Psoas muscle (tissue), 8 donors: Measurements from ENCODE around the gene DMRT3. TPM values are rescaled to one million over a fixed set of nuclear protein-coding genes. Genes with fewer than 3 reads are reported as not detected.

Experiments used
- ATAC-seq, 4 donors: fragments of 200-7000 bp; cut with Tn5 transposase; one replicate each; pipeline ENCODE4 v1.9.1; 2020; ENCODE audit warnings: moderate library complexity in 3 of 4, mild to moderate bottlenecking in 2 of 4
- DNase-seq, 2 donors: peaks; one replicate each; pipeline ENCODE4 v3.0.0-alpha.2; 2020
- H3K27ac ChIP-seq: fragments of 200-600 bp; one replicate; pipeline ENCODE4 v1.8.0; 2022
- H3K27me3 ChIP-seq, 3 donors: fragments of 200-600 bp in 1 of 3; one replicate each; pipeline versions ENCODE4 v1.6.1 to v1.8.0; 2013 to 2022; ENCODE audit warnings: low read length in 2 of 3, mild to moderate bottlenecking in 2 of 3, moderate library complexity in 1 of 3; ENCODE audit not compliant: insufficient read depth in 3 of 3
- H3K36me3 ChIP-seq, 2 donors: fragments of 200-600 bp in 1 of 2; one replicate each; pipeline versions ENCODE4 v1.6.1 to v1.8.0; 2013 to 2022; ENCODE audit warnings: low read depth in 1 of 2, mild to moderate bottlenecking in 1 of 2, moderate library complexity in 1 of 2; ENCODE audit not compliant: insufficient read depth in 1 of 2
- H3K4me1 ChIP-seq: fragments of 200-600 bp; one replicate; pipeline ENCODE4 v1.8.0; 2022
- H3K4me3 ChIP-seq: fragments of 200-600 bp; one replicate; pipeline ENCODE4 v1.8.0; 2022; ENCODE audit warnings: mild to moderate bottlenecking
- H3K9me3 ChIP-seq: fragments of 200-600 bp; one replicate; pipeline ENCODE4 v1.8.0; 2022
- CTCF ChIP-seq: fragments of 200-600 bp; IDR thresholded peaks from one replicate; pipeline ENCODE4 v1.8.0; 2022; ENCODE audit warnings: antibody characterized with exemption
- WGBS, 3 donors: extraction: QIAGEN DNeasy Blood & Tissue Kit; methylation state at CpG; one replicate each; pipeline versions ENCODE4 v1.1.6 to v1.1.7; 2013; 5-methylcytosine and 5-hydroxymethylcytosine counted together
- intact Hi-C, 2 donors: fragments of 100-400 bp; cut with DNase I; formaldehyde crosslinking; loops; one replicate each; pipeline versions ENCODE4 v1.11.0 to v1.14.2; 2022
- polyA plus RNA-seq, 3 donors: library from polyadenylated mRNA; stranded (reverse); fragments of 200-250 nt; gene quantifications; one replicate each; pipeline ENCODE4 v1.2.3, GENCODE V29; 2013
- total RNA-seq, 4 donors: library from RNA; stranded (reverse); fragmentation: NEBNext Ultra II Directional in 2 of 4; extraction: Animal tissue kit (Norgen Biotek cat#: 25700) in 2 of 4; gene quantifications; one replicate each; pipeline versions ENCODE4 v1.2.1 to v1.2.4, GENCODE V29; 2021 to 2023
- donor health status: healthy with polysubstance abuse.
- donor health status: DM: no; HTN: no; CAD: no; lungs with moderate emphysema.
- donor health status: Bipolar disorder and iron deficiency.
- donor health status: healthy.
- donor health status: DM: yes; HTN: yes; CAD: no.
- donor health status: DM: no; HTN: no; CAD: no.
- donor health status: DM: no; HTN: no; CAD: no.
- donor health status: DM: yes; HTN: yes; CAD: no.

DMRT3 gene
- total and polyA plus RNA-seq, 7 donors, result 0.03 to 0.44 (median 0.12) TPM; not detected in 1

GRCh38 chr9:1018121-1018520 lies 41.7 kb downstream of the DMRT3 start:
- WGBS, 3 donors, result 12 to 19% (median 15%) methylated on average over 10 of the region's 10 CpGs
- no peaks in the 10 kb centered on the region for H3K36me3 ChIP-seq
- no peaks in the 10 kb centered on the region for H3K4me1 ChIP-seq
- no peak overlapping the region for H3K4me3 ChIP-seq
- intact Hi-C loops, result loop anchor here in 1 of 2 donors (10.0 kb wide), 1 partner anchor 643 kb away; no protein-coding TSS in a partner anchor
- peak; percentile 13 for TF ChIP-seq CTCF
- peaks cover 0 to 3% (median 0%) of the 10 kb centered on the region in 3 donors for H3K27me3 ChIP-seq
- H3K9me3 ChIP-seq, result no peaks in the 10 kb centered on the region
- peak in 1 of 4 donors; percentile 65 for ATAC-seq
- H3K27ac ChIP-seq, result no peak overlapping the region
- DNase-seq, result peak in 1 of 2 donors; percentile 34

- Histone ChIP-seq H3K27ac (no peak overlapping the region), H3K9me3 (no peaks in the 10 kb centered on the region), H3K4me3 (no peak overlapping the region), H3K4me1 (no peaks in the 10 kb centered on the region), H3K36me3 (no peaks in the 10 kb centered on the region), H3K27me3 (peaks cover 0 to 3% (median 2%) of the 10 kb centered on the region in 3 donors)
- DNase-seq, result no peak
- intact Hi-C loops, result no loop called here
- no peak for TF ChIP-seq CTCF
- no peak for ATAC-seq
- 88 to 94% (median 88%) methylated on average over 1 of the region's 1 CpG for WGBS, 3 donors
Observed at GRCh38 chr9:1024112-1024511, 47.7 kb downstream of the DMRT3 start.

GRCh38 chr9:1025131-1025530 lies 48.7 kb downstream of the DMRT3 start:
- DNase-seq (no peak), ATAC-seq (no peak)
- WGBS, 3 donors, result 75 to 95% (median 87%) methylated on average over 8 of the region's 8 CpGs
- H3K36me3 ChIP-seq, result no peaks in the 10 kb centered on the region
- H3K27ac ChIP-seq, result no peak overlapping the region
- peaks cover 0 to 8% (median 2%) of the 10 kb centered on the region in 3 donors for H3K27me3 ChIP-seq
- intact Hi-C loops, result no loop called here
- H3K4me3 ChIP-seq, result no peak overlapping the region
- no peak for TF ChIP-seq CTCF
- no peaks in the 10 kb centered on the region for H3K4me1 ChIP-seq
- no peaks in the 10 kb centered on the region for H3K9me3 ChIP-seq

- Histone ChIP-seq H3K4me1 (no peaks in the 10 kb centered on the region), H3K9me3 (no peaks in the 10 kb centered on the region), H3K27me3 (peaks cover 0 to 8% (median 2%) of the 10 kb centered on the region in 3 donors), H3K4me3 (no peak overlapping the region), H3K36me3 (no peaks in the 10 kb centered on the region), H3K27ac (no peak overlapping the region)
- no peak for TF ChIP-seq CTCF
- DNase-seq (no peak), ATAC-seq (no peak)
- intact Hi-C loops, result no loop called here
Observed at GRCh38 chr9:1026219-1026618, 49.8 kb downstream of the DMRT3 start.

- 59 to 70% (median 66%) methylated on average over 8 of the region's 8 CpGs for WGBS, 3 donors
- ATAC-seq (no peak), DNase-seq (no peak)
Observed at GRCh38 chr9:1028501-1029190, 52.2 kb downstream of the DMRT3 start.

More at GRCh38 chr9:1028501-1029190, 52.2 kb downstream of the DMRT3 start:
- peaks cover 0 to 14% (median 0%) of the 10 kb centered on the region in 3 donors for H3K27me3 ChIP-seq
- H3K9me3 ChIP-seq, result no peaks in the 10 kb centered on the region
- H3K4me1 ChIP-seq, result no peaks in the 10 kb centered on the region
- H3K27ac ChIP-seq, result no peak overlapping the region
- H3K4me3 ChIP-seq, result no peak overlapping the region
- H3K36me3 ChIP-seq, result no peaks in the 10 kb centered on the region
- intact Hi-C loops, result no loop called here
- no peak for TF ChIP-seq CTCF
